Neural progenitor cell (in vitro differentiated cells): ENCODE measurements around the gene ESYT2. TPM values are rescaled to one million over a fixed set of nuclear protein-coding genes. Genes with fewer than 3 reads are reported as not detected.

ENCODE experiments used
- DNase-seq: peaks from one replicate; pipeline ENCODE4 v3.0.0-alpha.2; 2016; ENCODE audit warnings: low spot score
- H2AFZ ChIP-seq: fragments of 200-600 bp; sonication (generic); replicated peaks from 2 replicates; pipeline ENCODE4 v1.6.1; 2016; ENCODE audit warnings: antibody characterized with exemption
- H3F3A ChIP-seq: fragments of 200-600 bp; sonication (generic); 2 replicates; pipeline ENCODE4 v1.6.1; 2016; ENCODE audit warnings: antibody characterized with exemption, low read depth
- H3K27ac ChIP-seq: fragments of 200-600 bp; sonication (generic); 2 replicates; pipeline ENCODE4 v1.5.1; 2016; ENCODE audit warnings: mild to moderate bottlenecking
- H3K27me3 ChIP-seq: fragments of 200-600 bp; sonication (generic); 2 replicates; pipeline ENCODE4 v1.6.1; 2016; ENCODE audit warnings: mild to moderate bottlenecking, moderate library complexity
- H3K36me3 ChIP-seq: fragments of 200-600 bp; sonication (generic); 2 replicates; pipeline ENCODE4 v1.5.1; 2016
- H3K4me1 ChIP-seq: fragments of 200-600 bp; sonication (generic); 2 replicates; pipeline ENCODE4 v1.6.1; 2016; ENCODE audit warnings: mixed run types
- H3K4me2 ChIP-seq: fragments of 200-600 bp; sonication (generic); 2 replicates; pipeline ENCODE4 v1.6.1; 2016
- H3K4me3 ChIP-seq: fragments of 200-600 bp; sonication (generic); 2 replicates; pipeline ENCODE4 v1.5.1; 2016
- H3K79me2 ChIP-seq: fragments of 200-600 bp; sonication (generic); 2 replicates; pipeline ENCODE4 v1.6.1; 2016; ENCODE audit warnings: low read depth
- H3K9ac ChIP-seq: fragments of 200-600 bp; sonication (generic); 2 replicates; pipeline ENCODE4 v1.6.1; 2016
- H3K9me3 ChIP-seq: fragments of 200-600 bp; sonication (generic); 2 replicates; pipeline ENCODE4 v1.5.1; 2016; ENCODE audit warnings: low read depth
- H4K20me1 ChIP-seq: fragments of 200-600 bp; sonication (generic); 2 replicates; pipeline ENCODE4 v1.6.1; 2016; ENCODE audit warnings: low read depth
- H3K27ac Mint-ChIP-seq: 3 replicates; pipeline ENCODE4 v1.8.0; 2021; ENCODE audit warnings: mixed read lengths
- H3K27me3 Mint-ChIP-seq: 2 replicates; pipeline ENCODE4 v1.8.0; 2022; ENCODE audit warnings: low read depth, mild to moderate bottlenecking, inconsistent platforms, moderate library complexity, mixed read lengths; ENCODE audit not compliant: insufficient read depth
- H3K36me3 Mint-ChIP-seq: 3 replicates; pipeline ENCODE4 v1.8.0; 2021; ENCODE audit warnings: mixed read lengths
- H3K4me1 Mint-ChIP-seq: 3 replicates; pipeline ENCODE4 v1.8.0; 2021; ENCODE audit warnings: mixed read lengths
- H3K4me3 Mint-ChIP-seq: 3 replicates; pipeline ENCODE4 v1.8.0; 2021; ENCODE audit warnings: mild to moderate bottlenecking, moderate library complexity, mixed read lengths
- H3K9me3 Mint-ChIP-seq: 3 replicates; pipeline ENCODE4 v1.8.0; 2020; ENCODE audit warnings: mixed read lengths
- EZH2 ChIP-seq: fragments of 200-600 bp; sonication (generic); IDR thresholded peaks from 2 replicates; pipeline ENCODE4 v1.6.1; 2017; ENCODE audit warnings: antibody characterized with exemption, mild to moderate bottlenecking, moderate library complexity
- EZH2phosphoT487 ChIP-seq: fragments of 200-600 bp; sonication (generic); IDR thresholded peaks from 2 replicates; pipeline ENCODE4 v1.6.1; 2017; ENCODE audit warnings: antibody characterized with exemption
- total RNA-seq: library from RNA; depleted of rRNA; stranded (reverse); fragments of >200 nt; gene quantifications from 2 replicates; pipeline ENCODE4 v1.2.3, GENCODE V29; 2015; ENCODE audit warnings: low replicate concordance
- TF ChIP-seq, protein P1 (sequence below): fragments of 200-600 bp; sonication (generic); IDR thresholded peaks from 2 replicates; pipeline ENCODE4 v1.5.1; 2017; ENCODE audit warnings: antibody characterized with exemption, mild to moderate bottlenecking

ESYT2 gene
- total RNA-seq, 1 donor from 2014 or later, result 33.4 TPM

GRCh38 chr7:158730383-158731346 lies 98.6 kb downstream of the ESYT2 start:
- Histone ChIP-seq H3K9me3 (no peaks in the 10 kb centered on the region), H3K4me1 (no peaks in the 10 kb centered on the region), H3K27me3 (no peaks in the 10 kb centered on the region), H3K79me2 (no peaks in the 10 kb centered on the region), H3F3A (no peaks in the 10 kb centered on the region), H4K20me1 (no peaks in the 10 kb centered on the region), H3K4me3 (no peak overlapping the region), H3K4me2 (no peak overlapping the region), H3K27ac (no peak overlapping the region), H3K36me3 (peaks cover 7% of the 10 kb centered on the region), H3K9ac (no peak overlapping the region), H2AFZ (no peak overlapping the region)
- peaks cover 10% of the 10 kb centered on the region for H3K4me1 Mint-ChIP-seq
- peaks cover 14% of the 10 kb centered on the region for H3K36me3 Mint-ChIP-seq
- TF ChIP-seq, protein P1, sequence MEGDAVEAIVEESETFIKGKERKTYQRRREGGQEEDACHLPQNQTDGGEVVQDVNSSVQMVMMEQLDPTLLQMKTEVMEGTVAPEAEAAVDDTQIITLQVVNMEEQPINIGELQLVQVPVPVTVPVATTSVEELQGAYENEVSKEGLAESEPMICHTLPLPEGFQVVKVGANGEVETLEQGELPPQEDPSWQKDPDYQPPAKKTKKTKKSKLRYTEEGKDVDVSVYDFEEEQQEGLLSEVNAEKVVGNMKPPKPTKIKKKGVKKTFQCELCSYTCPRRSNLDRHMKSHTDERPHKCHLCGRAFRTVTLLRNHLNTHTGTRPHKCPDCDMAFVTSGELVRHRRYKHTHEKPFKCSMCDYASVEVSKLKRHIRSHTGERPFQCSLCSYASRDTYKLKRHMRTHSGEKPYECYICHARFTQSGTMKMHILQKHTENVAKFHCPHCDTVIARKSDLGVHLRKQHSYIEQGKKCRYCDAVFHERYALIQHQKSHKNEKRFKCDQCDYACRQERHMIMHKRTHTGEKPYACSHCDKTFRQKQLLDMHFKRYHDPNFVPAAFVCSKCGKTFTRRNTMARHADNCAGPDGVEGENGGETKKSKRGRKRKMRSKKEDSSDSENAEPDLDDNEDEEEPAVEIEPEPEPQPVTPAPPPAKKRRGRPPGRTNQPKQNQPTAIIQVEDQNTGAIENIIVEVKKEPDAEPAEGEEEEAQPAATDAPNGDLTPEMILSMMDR, result no peak
- no peak for DNase-seq
- H3K4me3 Mint-ChIP-seq, result no peak overlapping the region
- peaks cover 2% of the 10 kb centered on the region for H3K27me3 Mint-ChIP-seq
- peak overlapping the region; percentile 31 for H3K27ac Mint-ChIP-seq
- H3K9me3 Mint-ChIP-seq, result no peaks in the 10 kb centered on the region

GRCh38 chr7:158729646-158730382 lies 99.5 kb downstream of the ESYT2 start:
- H3K27ac ChIP-seq, result no peak overlapping the region
- Mint-ChIP-seq H3K27me3 (peaks cover 2% of the 10 kb centered on the region), H3K9me3 (no peaks in the 10 kb centered on the region), H3K4me3 (no peak overlapping the region), H3K4me1 (peaks cover 10% of the 10 kb centered on the region), H3K36me3 (peaks cover 12% of the 10 kb centered on the region), H3K27ac (no peak overlapping the region)
- H3K9me3 ChIP-seq, result no peaks in the 10 kb centered on the region
- no peak for DNase-seq
- H3K4me3 ChIP-seq, result no peak overlapping the region
- TF ChIP-seq EZH2phosphoT487, result no peak
- no peak for TF ChIP-seq EZH2
- TF ChIP-seq, protein P1, result no peak
- peaks cover 7% of the 10 kb centered on the region for H3K36me3 ChIP-seq
- no peaks in the 10 kb centered on the region for H3F3A ChIP-seq
- no peaks in the 10 kb centered on the region for H4K20me1 ChIP-seq
- H3K4me1 ChIP-seq, result no peaks in the 10 kb centered on the region
- H3K4me2 ChIP-seq, result no peak overlapping the region
- no peak overlapping the region for H3K9ac ChIP-seq
- H3K79me2 ChIP-seq, result no peaks in the 10 kb centered on the region
- no peaks in the 10 kb centered on the region for H3K27me3 ChIP-seq
- H2AFZ ChIP-seq, result no peak overlapping the region

DNA sequence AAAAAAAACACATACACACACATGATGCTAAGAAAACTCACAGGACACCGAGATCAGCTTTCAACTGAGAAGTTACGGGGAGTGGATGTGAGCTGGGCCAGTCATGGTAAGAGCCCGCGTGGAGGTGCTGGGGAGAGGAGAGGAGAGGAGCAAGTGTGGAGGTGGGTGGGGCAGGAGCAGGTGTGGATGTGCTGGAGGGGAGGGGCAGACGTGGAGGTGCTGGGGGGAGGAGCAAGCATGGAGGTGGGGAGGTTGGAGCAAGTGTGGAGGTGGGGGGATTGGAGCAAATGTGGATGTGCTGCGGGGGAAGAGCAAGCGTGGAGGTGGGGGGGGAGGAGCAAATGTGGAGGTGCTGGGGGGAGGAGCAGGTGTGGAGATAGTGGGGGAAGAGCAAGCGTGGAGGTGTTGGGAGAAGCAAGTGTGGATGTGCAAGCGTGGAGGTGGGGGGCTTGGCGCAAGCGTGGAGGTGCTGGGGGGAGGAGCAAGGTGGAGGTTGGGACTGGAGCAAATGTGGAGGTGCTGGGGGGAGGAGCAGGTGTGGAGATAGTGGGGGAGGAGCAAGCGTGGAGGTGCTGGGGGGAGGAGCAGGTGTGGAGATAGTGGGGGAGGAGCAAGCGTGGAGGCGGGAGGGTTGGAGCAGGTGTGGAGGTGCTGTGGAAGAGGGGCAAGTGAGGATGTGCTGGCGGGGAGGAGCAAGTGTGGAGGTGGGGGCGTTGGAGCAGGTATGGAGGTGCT lies 100.2 kb downstream of the ESYT2 start:
- Mint-ChIP-seq H3K36me3 (peaks cover 9% of the 10 kb centered on the region), H3K9me3 (no peaks in the 10 kb centered on the region), H3K27me3 (peaks cover 2% of the 10 kb centered on the region), H3K27ac (no peak overlapping the region), H3K4me1 (peaks cover 10% of the 10 kb centered on the region), H3K4me3 (no peak overlapping the region)
- DNase-seq, result no peak
- no peak overlapping the region for H3K4me3 ChIP-seq
- no peak overlapping the region for H3K27ac ChIP-seq
- no peaks in the 10 kb centered on the region for H3K79me2 ChIP-seq
- TF ChIP-seq EZH2 (no peak), EZH2phosphoT487 (no peak)
- TF ChIP-seq, protein P1, result no peak
- no peaks in the 10 kb centered on the region for H3F3A ChIP-seq
- H2AFZ ChIP-seq, result no peak overlapping the region
- H3K9ac ChIP-seq, result no peak overlapping the region
- no peaks in the 10 kb centered on the region for H3K27me3 ChIP-seq
- H3K36me3 ChIP-seq, result peaks cover 7% of the 10 kb centered on the region
- H3K9me3 ChIP-seq, result no peaks in the 10 kb centered on the region
- H4K20me1 ChIP-seq, result no peaks in the 10 kb centered on the region
- no peak overlapping the region for H3K4me2 ChIP-seq
- H3K4me1 ChIP-seq, result no peaks in the 10 kb centered on the region
